NCI-H345 (cell line): ENCODE data around the gene ITPK1.

Experiments used
- DNase-seq: peaks from one replicate; lab custom pipeline; 2025; lab: John Stamatoyannopoulos, UW

Gene ITPK1

GRCh38 chr14:92924247-92924646 lies 191.5 kb downstream of the ITPK1 start:
- DNase-seq = peak; percentile 33

DNA sequence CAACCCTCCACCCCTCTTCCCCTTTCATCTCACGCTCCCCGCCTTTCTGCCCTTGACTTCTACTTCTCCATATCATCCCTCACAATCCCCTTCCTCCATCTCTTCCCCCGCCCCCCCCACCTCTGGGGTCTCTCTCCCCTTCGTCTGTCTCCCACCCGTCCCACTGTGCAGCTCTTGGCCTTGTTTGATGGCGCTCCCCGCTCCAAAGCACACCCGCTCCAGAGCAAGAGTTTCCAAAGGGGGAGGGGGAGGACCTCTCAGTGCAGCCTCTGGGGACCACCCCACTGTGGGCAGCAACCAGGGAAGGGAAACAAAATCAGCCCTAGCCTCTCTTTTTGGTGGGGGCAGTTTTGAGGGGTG lies 192.0 kb downstream of the ITPK1 start:
- peak; percentile 33 for DNase-seq

- DNase-seq = peak; percentile 85
These were observed 192.6 kb downstream of the ITPK1 start, which contains the start of gene CHGA for GRCh38 chr14:92922883-92923743. CHGA (plus strand) TSS chr14:92923150; CDS start chr14:92923360, 210 bp downstream.

- no peak for DNase-seq
These were observed 193.5 kb downstream of the ITPK1 start for GRCh38 chr14:92922155-92922735.

DNA sequence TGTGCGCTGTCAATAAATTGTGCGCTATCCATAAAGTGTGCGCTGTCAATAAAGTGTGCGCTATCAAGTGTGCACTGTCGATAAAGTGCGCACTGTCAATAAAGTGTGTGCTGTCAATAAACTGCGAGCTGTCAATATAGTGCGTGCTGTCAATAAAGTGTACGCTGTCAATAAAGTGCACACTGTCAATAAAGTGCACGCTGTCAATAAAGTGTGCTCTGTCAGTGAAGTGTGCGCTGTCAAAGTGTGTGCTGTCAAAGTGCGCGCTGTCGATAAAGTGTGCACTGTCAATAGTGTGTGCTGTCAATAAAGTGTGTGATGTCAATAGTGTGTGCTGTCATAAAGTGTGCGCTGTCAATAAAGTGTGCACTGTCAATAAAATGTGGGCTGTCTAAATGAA lies 195.7 kb downstream of the ITPK1 start:
- DNase-seq = no peak

DNA sequence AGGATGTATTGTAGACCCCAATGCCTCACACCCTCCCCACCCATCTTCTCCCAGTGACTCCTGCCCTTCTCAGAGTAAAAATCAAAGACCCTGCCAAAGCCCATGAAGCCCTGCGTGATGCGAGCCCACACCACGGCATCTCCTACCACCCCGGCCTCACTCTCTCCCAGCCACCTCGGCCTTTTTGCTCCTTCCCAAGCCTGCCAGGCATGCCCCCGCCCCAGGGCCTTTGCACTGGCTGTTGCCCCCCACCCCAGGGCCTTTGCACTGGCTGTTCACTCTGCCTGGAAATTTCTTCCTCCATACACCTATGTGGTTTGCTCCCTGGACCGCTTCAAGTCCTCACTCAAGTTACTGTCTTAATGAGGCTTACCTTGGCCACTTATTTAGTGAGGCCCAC lies 197.8 kb downstream of the ITPK1 start:
- no peak for DNase-seq

- DNase-seq = peak; percentile 32
These were observed 198.4 kb downstream of the ITPK1 start for GRCh38 chr14:92917041-92917940.

GRCh38 chr14:92916201-92916600 lies 199.5 kb downstream of the ITPK1 start:
- DNase-seq = no peak

DNA sequence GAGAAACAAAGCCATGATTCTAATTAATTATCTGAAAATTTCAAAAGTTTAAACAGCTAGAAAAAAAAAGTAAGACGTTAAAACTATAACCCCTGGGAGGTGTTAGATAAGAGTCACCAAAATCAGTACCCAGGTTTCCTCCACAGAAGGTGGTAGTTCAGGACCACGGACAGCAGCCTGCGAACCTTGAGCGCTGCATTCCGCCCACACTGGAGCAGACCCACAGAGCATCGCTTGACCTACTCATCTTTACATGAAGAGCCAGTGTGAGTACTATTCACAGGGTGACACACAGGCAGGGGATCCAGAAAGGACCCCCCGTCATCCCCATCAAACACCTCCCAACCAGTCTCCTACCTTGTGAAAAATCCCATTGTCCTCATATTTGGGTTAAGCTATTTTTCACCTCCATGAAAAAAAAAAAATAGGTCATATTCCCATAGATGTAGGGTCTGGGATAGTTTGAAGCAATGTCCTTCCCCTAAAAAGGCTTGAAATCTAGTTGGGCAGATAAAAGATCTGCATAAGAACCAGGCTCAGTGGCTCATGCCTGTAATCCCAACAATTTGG lies 201.6 kb downstream of the ITPK1 start:
- no peak for DNase-seq

DNA sequence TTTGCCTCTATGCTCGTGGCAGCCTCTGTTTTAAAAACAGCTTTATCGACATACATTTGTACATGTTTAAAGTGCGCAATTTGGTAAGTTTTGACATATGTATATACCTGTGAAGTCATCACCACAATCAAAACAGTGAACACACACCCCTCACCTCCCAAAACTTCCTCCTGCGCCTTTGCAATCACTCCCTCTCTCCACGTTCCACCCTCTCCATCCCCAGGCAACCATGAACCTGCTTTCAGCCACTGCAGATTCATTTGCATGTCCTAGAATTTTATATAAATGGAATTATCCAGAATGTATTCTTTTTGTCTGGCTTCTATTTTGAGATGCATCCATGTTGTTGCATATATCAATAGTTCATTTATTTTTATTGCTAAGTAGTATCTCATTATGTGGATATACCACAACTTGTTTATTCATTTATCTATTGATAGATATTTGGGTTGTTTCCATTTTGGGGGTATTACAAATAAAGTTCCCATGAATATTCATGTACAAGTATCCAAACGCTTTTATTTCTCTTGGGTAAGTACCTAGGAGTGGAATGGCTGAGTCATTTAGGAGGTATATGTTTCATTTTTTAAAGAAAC lies 208.3 kb downstream of the ITPK1 start:
- no peak for DNase-seq

GRCh38 chr14:92906823-92907222 lies 208.9 kb downstream of the ITPK1 start:
- no peak for DNase-seq

GRCh38 chr14:92906420-92906819 lies 209.3 kb downstream of the ITPK1 start:
- no peak for DNase-seq

GRCh38 chr14:92905667-92906066 lies 210.1 kb downstream of the ITPK1 start:
- no peak for DNase-seq

- no peak for DNase-seq
These were observed 212.4 kb downstream of the ITPK1 start for GRCh38 chr14:92903359-92903758.

GRCh38 chr14:92902726-92903125 lies 213.0 kb downstream of the ITPK1 start:
- no peak for DNase-seq

- no peak for DNase-seq
These were observed 213.5 kb downstream of the ITPK1 start for GRCh38 chr14:92902191-92902590.

DNA sequence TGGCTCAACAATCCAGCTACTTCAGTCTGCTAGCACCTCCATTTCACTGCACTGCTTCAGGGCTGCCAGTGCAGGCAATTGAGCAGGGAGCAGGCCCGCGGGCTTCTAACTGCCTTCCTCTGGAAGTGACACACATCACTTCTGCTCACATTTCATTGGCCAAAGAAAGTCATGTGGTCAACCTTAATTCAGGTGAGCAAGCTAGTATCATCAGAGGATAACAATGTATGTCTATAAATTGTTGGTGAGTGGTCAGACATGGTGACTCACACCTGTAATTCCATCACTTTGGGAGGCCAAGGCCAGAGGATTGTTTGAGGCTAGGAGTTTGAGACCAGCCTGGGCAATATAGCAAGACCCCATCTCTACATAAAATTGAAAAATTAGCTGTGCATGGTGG lies 215.1 kb downstream of the ITPK1 start:
- no peak for DNase-seq

DNA sequence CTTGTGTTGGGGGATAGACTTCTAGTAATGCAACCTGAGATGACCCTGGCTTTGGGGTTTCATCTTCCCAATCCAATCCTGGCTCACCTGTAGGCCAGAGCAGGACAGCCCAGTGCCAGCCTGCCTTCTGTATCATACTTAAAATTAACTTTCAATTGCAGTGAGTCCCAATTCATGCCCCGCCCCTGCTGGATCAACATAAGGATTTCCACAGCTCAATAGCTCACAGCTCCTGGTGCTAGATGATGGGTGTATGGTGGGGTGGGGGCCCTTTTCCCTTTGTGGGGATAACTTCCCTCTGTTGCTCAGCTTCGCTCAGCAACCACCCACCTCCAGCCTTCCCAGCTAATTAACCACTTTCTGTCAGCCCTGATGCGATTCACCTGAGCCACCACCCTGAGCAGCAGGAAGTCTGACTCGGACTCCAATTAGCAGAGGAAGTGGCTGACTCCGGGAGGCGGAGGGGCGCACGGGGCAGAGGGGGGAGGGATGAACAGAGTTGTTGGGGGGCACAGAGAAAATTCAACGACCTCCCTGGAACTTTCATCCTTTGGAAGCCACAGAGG lies 217.1 kb downstream of the ITPK1 start:
- no peak for DNase-seq

- no peak for DNase-seq
These were observed 217.7 kb downstream of the ITPK1 start for GRCh38 chr14:92897922-92898565.

DNA sequence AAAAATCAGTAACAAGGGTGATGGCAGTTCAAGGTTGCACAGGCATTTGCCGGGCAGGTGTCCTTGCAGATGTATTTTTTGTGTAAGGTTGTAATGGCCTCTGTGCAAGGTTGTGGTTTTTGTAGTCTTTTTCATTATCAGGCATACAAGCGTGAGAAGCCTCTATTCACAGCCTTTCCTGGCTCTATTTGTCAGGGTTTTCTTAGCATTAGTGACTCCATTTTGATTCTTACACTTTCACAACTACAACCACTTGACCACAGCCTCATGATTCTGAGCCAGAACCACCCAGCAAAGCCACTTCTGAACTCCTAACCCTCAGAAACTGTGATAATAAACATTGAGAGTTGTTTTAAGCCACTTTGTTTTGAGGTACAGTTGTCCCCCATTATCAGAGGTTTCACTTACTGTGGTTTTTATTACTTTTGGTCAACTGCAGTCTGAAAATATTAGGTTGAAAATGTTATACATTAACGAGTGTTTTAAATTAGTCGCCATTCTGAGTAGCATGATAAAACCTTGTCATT lies 220.3 kb downstream of the ITPK1 start:
- DNase-seq = no peak

DNA sequence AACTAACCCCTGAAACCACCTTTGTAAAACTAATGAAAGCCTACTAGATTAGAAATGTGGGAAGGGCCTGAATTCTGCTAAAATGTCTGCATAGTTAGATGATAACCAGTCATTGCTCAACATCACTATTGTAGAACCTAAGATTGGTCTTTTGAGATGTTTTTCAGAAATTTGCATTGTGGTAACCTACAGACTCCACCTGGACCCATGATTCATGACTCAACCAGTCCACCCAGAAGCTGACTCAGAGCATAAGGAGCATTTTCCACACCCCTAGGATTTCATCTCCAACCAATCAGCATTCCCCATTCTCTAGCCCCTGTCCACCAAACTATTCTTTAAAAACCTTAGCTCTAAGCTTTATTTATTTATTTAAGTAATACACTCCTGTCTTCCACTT lies 223.1 kb downstream of the ITPK1 start:
- no peak for DNase-seq
